Coronary artery (tissue), 2 donors: ENCODE results near the gene NACAD.
A peak's percentile ranks its signal among the peaks of the same experiment; 100 is the strongest.

Source experiments
- DNase-seq: peaks from one replicate; pipeline ENCODE4 v3.0.0-alpha.2; 2017; ENCODE audit warnings: low spot score
- H3K27ac ChIP-seq, 2 donors: fragments of 200-600 bp; sonication (generic); one replicate each; pipeline ENCODE4 v1.5.1; 2016 to 2019
- H3K4me3 ChIP-seq: fragments of 200-600 bp; sonication (generic); 2 replicates; pipeline ENCODE4 v1.5.1; 2016; ENCODE audit warnings: mild to moderate bottlenecking, moderate library complexity
- TF ChIP-seq, protein P1 (sequence below): fragments of 200-600 bp; sonication (generic); IDR thresholded peaks from one replicate; pipeline ENCODE4 v1.5.1; 2019; ENCODE audit warnings: antibody characterized with exemption

Gene NACAD

DNA sequence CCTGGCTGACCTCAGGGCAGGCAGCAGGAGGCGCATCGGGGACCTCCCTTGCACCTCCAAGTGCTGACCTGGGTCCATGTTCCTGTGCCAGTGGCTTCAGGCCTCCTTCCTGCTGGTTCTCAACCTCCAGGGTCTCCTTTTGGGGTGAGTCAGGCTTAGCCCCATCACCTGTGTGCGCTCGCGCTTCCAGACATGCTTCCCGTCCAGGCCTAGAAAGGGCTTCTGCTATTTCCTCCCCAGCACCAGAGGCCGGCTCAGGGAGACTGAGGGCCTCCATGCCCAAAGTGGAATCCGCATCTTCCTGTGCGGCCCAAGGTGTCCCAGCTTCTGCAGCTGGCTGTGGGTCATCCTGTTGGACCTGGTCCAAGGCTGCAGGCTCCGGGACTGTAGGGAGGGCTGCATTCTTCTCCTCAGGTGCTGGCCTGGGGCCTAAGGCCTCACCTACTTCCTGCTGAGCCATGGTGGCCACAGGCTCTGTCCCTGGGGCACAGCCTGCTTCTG lies 5.9 kb downstream of the NACAD start:
- no peak overlapping the region for H3K4me3 ChIP-seq
- peak; percentile 70 for DNase-seq
- no peak overlapping the region for H3K27ac ChIP-seq
- TF ChIP-seq, protein P1, sequence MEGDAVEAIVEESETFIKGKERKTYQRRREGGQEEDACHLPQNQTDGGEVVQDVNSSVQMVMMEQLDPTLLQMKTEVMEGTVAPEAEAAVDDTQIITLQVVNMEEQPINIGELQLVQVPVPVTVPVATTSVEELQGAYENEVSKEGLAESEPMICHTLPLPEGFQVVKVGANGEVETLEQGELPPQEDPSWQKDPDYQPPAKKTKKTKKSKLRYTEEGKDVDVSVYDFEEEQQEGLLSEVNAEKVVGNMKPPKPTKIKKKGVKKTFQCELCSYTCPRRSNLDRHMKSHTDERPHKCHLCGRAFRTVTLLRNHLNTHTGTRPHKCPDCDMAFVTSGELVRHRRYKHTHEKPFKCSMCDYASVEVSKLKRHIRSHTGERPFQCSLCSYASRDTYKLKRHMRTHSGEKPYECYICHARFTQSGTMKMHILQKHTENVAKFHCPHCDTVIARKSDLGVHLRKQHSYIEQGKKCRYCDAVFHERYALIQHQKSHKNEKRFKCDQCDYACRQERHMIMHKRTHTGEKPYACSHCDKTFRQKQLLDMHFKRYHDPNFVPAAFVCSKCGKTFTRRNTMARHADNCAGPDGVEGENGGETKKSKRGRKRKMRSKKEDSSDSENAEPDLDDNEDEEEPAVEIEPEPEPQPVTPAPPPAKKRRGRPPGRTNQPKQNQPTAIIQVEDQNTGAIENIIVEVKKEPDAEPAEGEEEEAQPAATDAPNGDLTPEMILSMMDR: no peak

DNA sequence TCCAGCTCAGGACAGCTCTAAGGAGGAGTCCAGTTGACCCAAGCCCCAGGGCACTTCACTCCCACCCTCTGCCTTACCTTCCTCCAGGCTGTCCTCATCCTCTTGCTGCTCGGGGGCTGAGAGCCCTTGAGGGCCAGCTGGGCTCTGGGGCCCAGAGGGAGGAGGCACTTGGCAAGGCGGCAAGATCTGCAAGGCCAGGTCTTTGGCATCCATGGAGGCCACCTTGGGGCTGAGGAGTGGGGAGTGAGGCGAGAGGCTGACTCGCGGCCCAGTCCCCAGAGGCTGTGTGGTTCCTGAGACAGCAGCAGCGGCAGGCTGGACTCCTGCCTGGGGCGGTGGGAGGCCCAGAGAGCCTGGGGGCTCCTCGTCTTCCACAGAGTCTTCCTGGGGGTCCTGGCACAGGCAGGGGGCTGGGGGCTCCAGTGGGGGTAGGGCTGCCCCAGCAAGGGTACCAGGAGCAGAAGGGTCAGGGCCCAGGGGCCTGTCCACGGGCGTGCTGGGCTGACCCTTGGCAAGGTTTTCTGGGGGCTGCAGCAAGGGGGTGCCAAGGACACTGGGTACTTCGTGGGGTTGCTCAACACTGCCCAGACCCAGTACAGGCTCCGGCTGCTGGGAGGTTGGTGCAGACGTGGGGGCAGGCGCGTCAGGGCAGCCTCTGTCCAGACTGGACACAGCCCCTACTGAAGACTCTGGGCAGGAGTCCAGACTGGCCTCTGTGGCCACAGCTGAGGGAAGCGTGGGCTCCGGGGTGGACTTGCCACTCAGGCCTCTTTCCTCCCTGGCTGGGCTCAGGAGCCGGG lies 6.5 kb downstream of the NACAD start:
- peak; percentile 71 for DNase-seq

DNA sequence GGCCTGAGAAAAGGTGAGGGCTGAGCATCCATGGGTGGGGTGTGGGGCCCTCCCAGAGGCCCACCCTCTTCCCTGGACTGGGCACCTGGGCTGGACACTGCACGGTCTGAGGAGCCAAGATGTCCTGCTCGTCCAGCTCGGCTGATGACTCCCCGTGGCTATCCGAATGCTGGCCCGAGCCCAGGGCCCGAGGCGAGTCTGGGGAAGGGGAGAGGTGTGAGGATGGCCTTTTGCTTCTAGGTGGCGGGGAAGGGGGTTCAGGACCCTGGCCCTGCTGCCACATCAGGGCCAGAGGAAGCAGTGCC lies 7.1 kb downstream of the NACAD start:
- Histone ChIP-seq H3K27ac (no peak overlapping the region), H3K4me3 (no peak overlapping the region)
- TF ChIP-seq, protein P1: no peak
- DNase-seq: peak; percentile 67

More for the DNA sequence above, 6.5 kb downstream of the NACAD start:
- Histone ChIP-seq H3K4me3 (no peak overlapping the region), H3K27ac (no peak overlapping the region)
- TF ChIP-seq, protein P1: no peak

DNA sequence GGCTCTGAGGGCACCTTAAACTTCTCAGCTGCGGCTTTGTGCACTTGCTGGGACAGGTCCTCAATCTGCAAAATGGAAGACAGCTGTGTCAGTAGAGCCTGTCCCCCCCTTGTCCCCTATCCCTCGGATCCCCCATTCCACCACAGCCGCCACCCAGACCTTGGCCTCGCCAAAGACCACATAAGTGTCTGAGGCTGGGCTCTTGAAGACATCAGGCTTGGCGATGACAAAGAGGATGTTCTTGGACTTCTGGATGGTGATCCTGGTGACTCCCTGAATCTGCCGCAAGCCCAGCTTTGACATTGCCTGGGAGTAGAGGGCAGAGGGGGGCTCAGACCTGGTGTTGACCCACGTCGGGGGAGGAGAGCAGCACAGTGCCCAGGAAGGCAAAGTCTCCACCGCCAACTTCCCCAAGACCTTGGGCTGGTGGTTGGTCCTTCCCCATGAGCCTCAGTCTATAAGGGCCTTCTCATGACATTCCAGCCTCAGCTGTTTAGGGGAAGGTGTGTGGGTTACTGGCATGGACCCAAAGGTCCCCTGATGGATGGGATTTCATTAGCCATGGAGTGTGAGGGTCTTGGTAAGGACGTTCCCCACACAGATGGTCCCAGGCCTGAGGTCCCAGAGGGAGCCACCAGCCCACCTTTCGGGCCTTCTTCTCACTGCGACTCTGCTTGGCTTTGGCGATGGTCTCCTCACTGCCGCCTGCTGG lies 7.7 kb downstream of the NACAD start:
- DNase-seq: peak; percentile 68
- Histone ChIP-seq H3K27ac (no peak overlapping the region), H3K4me3 (no peak overlapping the region)
- TF ChIP-seq, protein P1: no peak

DNA sequence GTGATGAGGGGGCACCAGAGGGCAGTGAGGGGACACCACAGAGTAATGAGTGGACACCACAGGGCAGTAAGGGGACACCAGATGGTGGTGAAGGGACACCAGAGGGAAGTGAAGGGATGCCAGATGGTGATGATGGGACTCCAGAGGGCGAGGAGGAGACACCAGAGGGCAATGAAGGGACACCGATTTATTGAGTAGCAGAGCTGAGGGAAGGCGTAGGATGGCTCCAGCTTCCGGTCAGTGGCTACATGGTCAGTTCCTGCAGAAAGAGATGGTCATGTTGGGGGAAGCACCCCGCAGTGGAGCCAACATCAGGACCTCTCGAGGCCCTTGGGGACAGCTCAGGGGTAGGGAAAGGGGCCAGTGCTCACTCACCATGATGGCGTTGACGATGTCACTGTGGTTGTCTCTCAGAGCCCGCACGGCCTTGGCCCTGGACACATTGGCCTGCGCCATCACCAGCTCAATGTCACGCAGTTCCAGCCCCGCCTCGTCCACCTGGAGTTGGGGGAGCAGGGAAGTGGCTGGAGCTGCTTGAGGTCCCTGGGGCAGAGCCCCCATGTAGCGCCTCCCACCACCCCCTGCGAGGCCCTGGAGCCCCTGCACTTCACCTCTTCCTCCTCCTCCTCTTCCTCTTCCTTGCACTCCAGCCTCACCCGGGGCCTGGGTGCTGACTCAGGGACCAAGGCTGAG lies 8.4 kb downstream of the NACAD start:
- TF ChIP-seq, protein P1: no peak
- no peak overlapping the region for H3K4me3 ChIP-seq
- H3K27ac ChIP-seq: no peak overlapping the region
- DNase-seq: no peak

DNA sequence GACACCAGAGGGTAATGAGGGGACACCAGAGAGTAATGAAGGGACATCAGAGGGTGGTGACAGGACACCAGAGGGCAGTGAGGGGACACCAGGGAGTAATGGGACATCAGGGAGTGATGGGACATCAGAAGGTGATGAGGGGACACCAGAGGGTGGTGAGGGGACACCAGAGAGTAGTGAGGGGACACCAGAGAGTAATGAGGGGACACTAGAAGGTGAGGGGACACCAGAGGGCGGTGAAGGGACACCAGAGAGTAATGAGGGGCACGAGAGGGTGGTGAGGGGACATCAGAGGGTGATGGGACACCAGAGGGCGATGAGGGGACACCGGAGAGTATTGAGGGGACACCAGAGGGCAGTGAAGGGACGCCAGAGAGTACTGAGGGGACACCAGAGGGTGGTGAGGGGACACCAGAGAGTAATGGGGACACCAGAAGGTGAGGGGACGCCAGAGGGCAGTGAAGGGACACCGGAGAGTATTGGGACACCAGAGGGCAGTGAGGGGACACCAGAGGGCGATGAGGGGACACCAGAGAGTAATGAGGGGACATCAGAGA lies 10.6 kb downstream of the NACAD start:
- no peak overlapping the region for H3K4me3 ChIP-seq
- DNase-seq: no peak
- TF ChIP-seq, protein P1: no peak
- no peak overlapping the region for H3K27ac ChIP-seq
